Erythroblast (primary cell): ENCODE results near the gene METTL13.

ENCODE experiments used
- GATA1 ChIP-seq: IDR thresholded peaks from 2 replicates; pipeline ENCODE4 v1.6.1; 2011; ENCODE audit warnings: low read depth, mild to moderate bottlenecking, control low read depth, low read length, moderate library complexity
- POLR2A ChIP-seq: IDR thresholded peaks from 2 replicates; pipeline ENCODE4 v1.6.1; 2011; ENCODE audit warnings: mild to moderate bottlenecking, low read length

GRCh38 chr1:171740356-171740863, 41.0 kb upstream of the METTL13 start:
- TF ChIP-seq POLR2A, result no peak
- no peak for TF ChIP-seq GATA1
